ENCODE data around the gene NARS2.

NARS2 gene

GRCh38 chr11:78406568-78407196 is 168.0 kb downstream of the NARS2 start:
- TF ChIP-seq CTCF (conservative IDR thresholded peaks at IDR 0.05) (no peak), ZFX (IDR thresholded peaks at IDR 0.05) (no peak)
- H3K27ac ChIP-seq = no peak overlapping the region; the same call in 1 of the 2 replicates

GRCh38 chr11:78405805-78406204 is 168.9 kb downstream of the NARS2 start:
- TF ChIP-seq CTCF (conservative IDR thresholded peaks at IDR 0.05) (no peak), ZFX (IDR thresholded peaks at IDR 0.05) (no peak)
- H3K27ac ChIP-seq = no peak overlapping the region; the same call in 1 of the 2 replicates

- no peak overlapping the region for H3K27ac ChIP-seq
- TF ChIP-seq ZFX (IDR thresholded peaks at IDR 0.05) (no peak), CTCF (conservative IDR thresholded peaks at IDR 0.05) (no peak)
Observed at GRCh38 chr11:78403781-78404180, 170.9 kb downstream of the NARS2 start.

GRCh38 chr11:78402847-78403246 is 171.8 kb downstream of the NARS2 start:
- no peak for TF ChIP-seq CTCF (conservative IDR thresholded peaks at IDR 0.05)
- no peak for TF ChIP-seq ZFX (IDR thresholded peaks at IDR 0.05)

GRCh38 chr11:78400702-78401101 is 174.0 kb downstream of the NARS2 start:
- no peak overlapping the region for H3K27ac ChIP-seq
- TF ChIP-seq CTCF (conservative IDR thresholded peaks at IDR 0.05) (no peak), ZFX (IDR thresholded peaks at IDR 0.05) (no peak)

More at GRCh38 chr11:78402847-78403246, 171.8 kb downstream of the NARS2 start:
- no peak overlapping the region for H3K27ac ChIP-seq

- H3K27ac ChIP-seq = no peak overlapping the region
- TF ChIP-seq CTCF (conservative IDR thresholded peaks at IDR 0.05) (no peak), ZFX (IDR thresholded peaks at IDR 0.05) (no peak)
Observed at GRCh38 chr11:78400116-78400515, 174.5 kb downstream of the NARS2 start.

- H3K27ac ChIP-seq = no peak overlapping the region
- TF ChIP-seq CTCF (conservative IDR thresholded peaks at IDR 0.05) (no peak), ZFX (IDR thresholded peaks at IDR 0.05) (no peak)
Observed at GRCh38 chr11:78399136-78399535, 175.5 kb downstream of the NARS2 start.

Data from C4-2B (cell line).